IMR-90 (cell line): ENCODE measurements around the gene CDC45. TPM values are rescaled to one million over a fixed set of nuclear protein-coding genes. Genes with fewer than 3 reads are reported as not detected.

Experiments used
- ATAC-seq: fragments of 200-7000 bp; cut with Tn5 transposase; 2 replicates; pipeline ENCODE4 v1.9.1; 2020; ENCODE audit warnings: low read depth, mild to moderate bottlenecking, moderate library complexity
- BruUV-seq: library from RNA; stranded (reverse); fragments of 400-500 nt; replicated peaks from 2 replicates; lab custom pipeline; 2021; lab: Mats Ljungman, UMichigan
- CTCF ChIA-PET: fragments of 300-600 bp; formaldehyde crosslinking; extraction: SDS; loops from one replicate; lab custom pipeline; 2021; ENCODE audit warnings: antibody characterized with exemption; lab: Yijun Ruan, JAX
- POLR2A ChIA-PET: fragments of 300-600 bp; sonication (Branson Sonifier 250); formaldehyde crosslinking; loops from one replicate; lab custom pipeline; 2022; ENCODE audit warnings: antibody characterized with exemption; ENCODE audit not compliant: unreplicated experiment; lab: Charles Lee
- DNase-seq: peaks from one replicate; pipeline ENCODE4 v3.0.0; 2013
- H2AFZ ChIP-seq: replicated peaks from 2 replicates; pipeline ENCODE3; 2013; ENCODE audit warnings: low read length, mild to moderate bottlenecking; ENCODE audit not compliant: poor library complexity
- H2AK5ac ChIP-seq: 2 replicates; pipeline ENCODE4 v1.6.1; 2013; ENCODE audit warnings: low read depth, low read length, inconsistent platforms
- H2AK9ac ChIP-seq: replicated peaks from 2 replicates; pipeline ENCODE3; 2013; ENCODE audit warnings: mild to moderate bottlenecking, low read depth, low read length, moderate library complexity; ENCODE audit not compliant: poor library complexity
- H2BK120ac ChIP-seq: 2 replicates; pipeline ENCODE4 v1.6.1; 2013; ENCODE audit warnings: low read depth, low read length, inconsistent platforms
- H2BK15ac ChIP-seq: 3 replicates; pipeline ENCODE4 v1.6.1; 2013; ENCODE audit warnings: low read depth, low read length, inconsistent platforms
- H2BK20ac ChIP-seq: 2 replicates; pipeline ENCODE4 v1.6.1; 2013; ENCODE audit warnings: low read depth, mild to moderate bottlenecking, inconsistent platforms, low read length, moderate library complexity
- H2BK5ac ChIP-seq: 2 replicates; pipeline ENCODE4 v1.6.1; 2013; ENCODE audit warnings: mild to moderate bottlenecking, low read depth, low read length, inconsistent platforms; ENCODE audit not compliant: poor library complexity, severe bottlenecking
- H3K14ac ChIP-seq: replicated peaks from 2 replicates; pipeline ENCODE4 v1.6.1; 2013; ENCODE audit warnings: low read depth, low read length, inconsistent platforms
- H3K18ac ChIP-seq: 2 replicates; pipeline ENCODE4 v1.6.1; 2013; ENCODE audit warnings: low read depth, low read length, control low read depth
- H3K23ac ChIP-seq: 2 replicates; pipeline ENCODE4 v1.6.1; 2013; ENCODE audit warnings: low read depth, low read length, inconsistent platforms
- H3K27ac ChIP-seq: 2 replicates; pipeline ENCODE4 v1.5.1; 2013; ENCODE audit warnings: mild to moderate bottlenecking, control low read depth, low read length; ENCODE audit not compliant: insufficient read depth
- H3K27me3 ChIP-seq: 2 replicates; pipeline ENCODE4 v1.6.1; 2013; ENCODE audit warnings: low read length; ENCODE audit not compliant: control insufficient read depth, insufficient read depth
- H3K36me3 ChIP-seq: 2 replicates; pipeline ENCODE4 v1.6.1; 2013; ENCODE audit warnings: low read length, mixed read lengths; ENCODE audit not compliant: control insufficient read depth, insufficient read depth
- H3K4ac ChIP-seq: 2 replicates; pipeline ENCODE4 v1.6.1; 2013; ENCODE audit warnings: low read depth, low read length, inconsistent platforms
- H3K4me1 ChIP-seq: 2 replicates; pipeline ENCODE4 v1.6.1; 2013; ENCODE audit warnings: low read length, mixed read lengths; ENCODE audit not compliant: control insufficient read depth, insufficient read depth
- H3K4me2 ChIP-seq: 2 replicates; pipeline ENCODE4 v1.6.1; 2013; ENCODE audit warnings: low read depth, mild to moderate bottlenecking, control low read depth, low read length, moderate library complexity
- H3K4me3 ChIP-seq: 2 replicates; pipeline ENCODE4 v1.5.1; 2013; ENCODE audit warnings: low read depth, mild to moderate bottlenecking, control low read depth, low read length, moderate library complexity; ENCODE audit not compliant: insufficient read depth
- H3K56ac ChIP-seq: 2 replicates; pipeline ENCODE4 v1.6.1; 2013; ENCODE audit warnings: low read length, inconsistent platforms; ENCODE audit not compliant: insufficient read depth; ENCODE audit errors: extremely low read depth
- H3K79me1 ChIP-seq, 2 experiments: 2 replicates each; pipeline ENCODE4 v1.6.1; 2013; ENCODE audit warnings: low read length in 2 of 2, inconsistent platforms in 1 of 2, low read depth in 1 of 2
- H3K9ac ChIP-seq: 2 replicates; pipeline ENCODE4 v1.6.1; 2013; ENCODE audit warnings: low read depth, low read length, control low read depth
- H3K9me1 ChIP-seq: 2 replicates; pipeline ENCODE4 v1.6.1; 2013; ENCODE audit warnings: low read length, inconsistent platforms; ENCODE audit not compliant: insufficient read depth
- H3K9me3 ChIP-seq: 2 replicates; pipeline ENCODE4 v1.6.1; 2013; ENCODE audit warnings: low read length; ENCODE audit not compliant: control insufficient read depth, insufficient read depth
- H4K20me1 ChIP-seq: 2 replicates; pipeline ENCODE4 v1.6.1; 2013; ENCODE audit warnings: low read length, inconsistent platforms; ENCODE audit not compliant: insufficient read depth
- H4K5ac ChIP-seq: 2 replicates; pipeline ENCODE4 v1.6.1; 2013; ENCODE audit warnings: mild to moderate bottlenecking, low read depth, low read length, control low read depth
- H4K8ac ChIP-seq, 2 experiments: 2 replicates each; pipeline ENCODE4 v1.6.1; 2013; ENCODE audit warnings: low read depth in 2 of 2, low read length in 2 of 2, control low read depth in 1 of 2, inconsistent platforms in 1 of 2
- H4K91ac ChIP-seq: 2 replicates; pipeline ENCODE4 v1.6.1; 2013; ENCODE audit warnings: low read depth, low read length, inconsistent platforms; ENCODE audit not compliant: insufficient read depth
- BHLHE40 ChIP-seq: fragments of 150-350 bp; IDR thresholded peaks from 2 replicates; pipeline ENCODE4 v1.6.1; 2016; ENCODE audit warnings: mild to moderate bottlenecking, low read depth, low read length
- CEBPB ChIP-seq: IDR thresholded peaks from 2 replicates; pipeline ENCODE4 v1.6.1; 2012; ENCODE audit warnings: low read depth, low read length, improper control_type of control experiment
- CHD1 ChIP-seq: IDR thresholded peaks from 2 replicates; pipeline ENCODE4 v1.6.1; 2012; ENCODE audit warnings: low read depth, low read length, improper control_type of control experiment
- MAZ ChIP-seq: IDR thresholded peaks from 2 replicates; pipeline ENCODE4 v1.6.1; 2012; ENCODE audit warnings: low read depth, mild to moderate bottlenecking, low read length, improper control_type of control experiment, moderate library complexity, borderline replicate concordance
- NFE2L2 ChIP-seq: fragments of 150-350 bp; IDR thresholded peaks from 2 replicates; pipeline ENCODE4 v1.6.1; 2016; ENCODE audit warnings: low read depth, mild to moderate bottlenecking, low read length
- POLR2A ChIP-seq: IDR thresholded peaks from 2 replicates; pipeline ENCODE4 v1.6.1; 2012; ENCODE audit warnings: mild to moderate bottlenecking, low read depth, low read length
- SMC3 ChIP-seq: fragments of 150-350 bp; IDR thresholded peaks from 2 replicates; pipeline ENCODE4 v1.6.1; 2016; ENCODE audit warnings: low read depth, mild to moderate bottlenecking, antibody characterized with exemption, low read length, moderate library complexity
- WGBS, 2 experiments: methylation state at CpG; one replicate each; pipeline versions ENCODE4 v1.1.5 to v1.1.7; 2013; ENCODE audit warnings: missing lambda C conversion rate in 2 of 2; ENCODE audit not compliant: insufficient read length in 1 of 2; ENCODE audit errors: extremely low coverage in 2 of 2; 5-methylcytosine and 5-hydroxymethylcytosine counted together
- dilution Hi-C: fragments of 300-500 bp; cut with HindIII; formaldehyde crosslinking; loops from one replicate; pipeline ENCODE4 v1.14.3; 2018; ENCODE audit warnings: low sequenced_read_pairs; ENCODE audit not compliant: unreplicated experiment
- in situ Hi-C: fragments of 300-500 bp; cut with MboI; formaldehyde crosslinking; loops from 3 replicates; pipeline ENCODE4 v1.14.3; 2019; ENCODE audit warnings: low sequenced_read_pairs, inconsistent platforms, mixed read lengths
- intact Hi-C: fragments of 100-400 bp; cut with micrococcal nuclease; formaldehyde crosslinking; loops from 2 replicates; pipeline ENCODE4 v1.10.0; 2022
- polyA plus RNA-seq, 3 experiments: library from polyadenylated mRNA; depleted of rRNA; stranded (reverse); fragments of >200 nt; gene quantifications; 2 replicates each; pipeline ENCODE4 v1.2.3, GENCODE V29; 2012; ENCODE audit warnings: low replicate concordance in 1 of 3
- total RNA-seq: library from RNA; depleted of rRNA; stranded (reverse); fragments of >200 nt; gene quantifications from 2 replicates; pipeline ENCODE4 v1.2.3, GENCODE V29; 2012
- TF ChIP-seq, protein P1 (sequence below): fragments of 150-350 bp; IDR thresholded peaks from 2 replicates; pipeline ENCODE4 v1.6.1; 2016; ENCODE audit warnings: low read depth, mild to moderate bottlenecking, low read length, moderate library complexity, borderline replicate concordance

The CDC45 gene
- total and polyA plus RNA-seq, 2 of the 4 experiments (the other 2 are of a cell fraction) = 22.7 to 44.6 TPM

DNA sequence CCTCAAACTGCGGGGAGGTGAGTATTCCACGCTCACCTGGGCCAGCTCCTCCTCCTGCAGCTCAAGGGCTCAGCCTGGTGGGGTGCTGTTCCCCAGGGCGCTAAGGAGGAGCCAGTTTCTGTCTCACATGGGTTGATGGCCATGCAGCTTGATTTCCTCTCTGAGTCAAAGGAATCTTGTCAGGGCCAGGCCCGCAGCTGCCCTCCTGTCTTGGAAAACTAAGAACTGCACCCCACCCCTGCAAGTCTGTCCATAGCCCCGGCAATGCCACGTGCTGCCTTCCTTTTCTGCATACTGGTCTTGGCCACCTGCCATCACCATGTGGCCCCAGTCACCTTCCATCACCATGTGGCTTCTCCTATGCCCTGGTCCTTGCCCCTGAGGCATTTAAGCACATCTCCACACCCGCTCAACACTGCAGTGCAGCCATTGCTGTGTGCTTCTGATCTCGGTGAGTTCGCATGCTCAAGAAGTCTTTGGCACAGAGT is 79.6 kb downstream of the CDC45 start:
- dilution Hi-C loops = no loop called here
- ATAC-seq (no peak), DNase-seq (no peak)
- H3K23ac ChIP-seq = no peak overlapping the region
- no peaks in the 10 kb centered on the region for H3K9me3 ChIP-seq
- H2BK20ac ChIP-seq = no peak overlapping the region
- intact Hi-C loops = no loop called here
- H3K14ac ChIP-seq = no peak overlapping the region
- H3K36me3 ChIP-seq = no peaks in the 10 kb centered on the region
- CTCF ChIA-PET = no interaction called here
- no peak overlapping the region for H4K91ac ChIP-seq
- H2AK9ac ChIP-seq = no peak overlapping the region
- peaks cover 2% of the 10 kb centered on the region; the same call in 1 of the 2 replicates for H3K4me1 ChIP-seq
- no peak overlapping the region for H2BK5ac ChIP-seq
- peaks cover 15% of the 10 kb centered on the region for H3K27me3 ChIP-seq
- no TSS peak for BruUV-seq
- H3K9me1 ChIP-seq = peaks cover 4% of the 10 kb centered on the region; the same call in 1 of the 2 replicates
- no peak overlapping the region for H2AFZ ChIP-seq
- H3K27ac ChIP-seq = no peak overlapping the region
- H4K20me1 ChIP-seq = no peaks in the 10 kb centered on the region
- in situ Hi-C loops = no loop called here
- H3K4me2 ChIP-seq = no peak overlapping the region
- H3K79me1 ChIP-seq = no peaks in the 10 kb centered on the region
- no peak overlapping the region for H4K5ac ChIP-seq
- H3K9ac ChIP-seq = no peak overlapping the region
- no peak overlapping the region for H3K56ac ChIP-seq
- H2BK15ac ChIP-seq = no peak overlapping the region
- no peak overlapping the region for H3K4me3 ChIP-seq
- H4K8ac ChIP-seq = no peak overlapping the region
- 69% methylated on average over 3 of the region's 9 CpGs; no CpG with 5 or more reads in 1 of the 2 experiments for WGBS, 2 experiments
- TF ChIP-seq NFE2L2 = no peak
- no peak for TF ChIP-seq SMC3
- no peak for TF ChIP-seq CHD1
- no peak for TF ChIP-seq POLR2A
- TF ChIP-seq MAZ = no peak
- no peak for TF ChIP-seq BHLHE40
- TF ChIP-seq, protein P1, sequence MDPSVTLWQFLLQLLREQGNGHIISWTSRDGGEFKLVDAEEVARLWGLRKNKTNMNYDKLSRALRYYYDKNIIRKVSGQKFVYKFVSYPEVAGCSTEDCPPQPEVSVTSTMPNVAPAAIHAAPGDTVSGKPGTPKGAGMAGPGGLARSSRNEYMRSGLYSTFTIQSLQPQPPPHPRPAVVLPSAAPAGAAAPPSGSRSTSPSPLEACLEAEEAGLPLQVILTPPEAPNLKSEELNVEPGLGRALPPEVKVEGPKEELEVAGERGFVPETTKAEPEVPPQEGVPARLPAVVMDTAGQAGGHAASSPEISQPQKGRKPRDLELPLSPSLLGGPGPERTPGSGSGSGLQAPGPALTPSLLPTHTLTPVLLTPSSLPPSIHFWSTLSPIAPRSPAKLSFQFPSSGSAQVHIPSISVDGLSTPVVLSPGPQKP = no peak
- TF ChIP-seq CEBPB = no peak
- no peak overlapping the region for H2BK120ac ChIP-seq
- no peak overlapping the region for H3K4ac ChIP-seq
- no peak overlapping the region for H2AK5ac ChIP-seq
- POLR2A ChIA-PET = no interaction called here
- no peak overlapping the region for H3K18ac ChIP-seq
